ENCODE measurements around the gene MRPS7. TPM values are rescaled to one million over a fixed set of nuclear protein-coding genes. Genes with fewer than 3 reads are reported as not detected.

The MRPS7 gene
- total and polyA plus RNA-seq, 9 of the 15 experiments (the other 6 are each of a cell fraction or from before 2014, with no cell fraction given), result 107 to 244 (median 132) TPM

DNA sequence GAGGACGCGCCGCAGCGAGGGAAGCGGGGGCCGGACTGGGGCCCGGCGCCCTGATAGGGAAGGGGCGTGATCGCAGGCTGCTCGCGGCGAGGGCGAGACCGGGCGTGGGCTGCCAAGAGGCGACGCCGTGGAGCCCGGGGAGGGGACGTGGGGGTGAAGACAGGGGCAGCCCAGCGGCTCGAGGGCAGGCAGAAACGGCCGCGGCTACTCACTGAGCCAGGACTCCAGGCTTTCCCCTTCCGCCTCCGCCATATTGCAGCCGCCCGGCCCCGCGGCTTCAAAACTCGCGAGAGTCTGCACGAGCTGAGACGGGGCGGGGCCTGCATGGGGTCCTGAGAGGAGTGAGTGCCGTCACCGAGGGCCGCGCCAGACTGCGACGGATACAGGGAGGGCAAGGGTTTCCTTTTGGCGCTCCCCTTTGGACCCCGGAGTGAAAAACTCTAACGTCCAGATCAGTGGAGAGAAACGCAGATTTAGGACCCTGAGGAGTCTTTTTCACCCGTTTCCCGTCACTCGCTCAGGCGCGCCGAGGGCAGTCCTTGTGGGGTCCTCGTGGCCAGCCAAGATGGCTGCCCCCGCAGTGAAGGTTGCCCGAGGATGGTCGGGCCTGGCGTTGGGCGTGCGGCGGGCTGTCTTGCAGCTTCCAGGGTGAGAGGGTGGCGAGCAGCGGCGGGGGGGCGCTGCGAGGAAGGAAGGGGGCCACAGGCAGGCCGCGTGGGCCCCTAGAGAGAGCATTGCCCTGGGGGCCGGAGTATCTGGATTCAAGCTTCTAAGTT lies at the start of gene MRPS7, which contains the start of gene GGA3 (continued):
- no peak for TF ChIP-seq FOXA3 (CRISPR knock-in tag; conservative IDR thresholded peaks at IDR 0.05 in 1 of 2, IDR thresholded peaks at IDR 0.05 in 1 of 2)
- peak; percentile 85 for TF ChIP-seq HBP1 (CRISPR knock-in tag; IDR thresholded peaks at IDR 0.05)
- TF ChIP-seq, protein P1, sequence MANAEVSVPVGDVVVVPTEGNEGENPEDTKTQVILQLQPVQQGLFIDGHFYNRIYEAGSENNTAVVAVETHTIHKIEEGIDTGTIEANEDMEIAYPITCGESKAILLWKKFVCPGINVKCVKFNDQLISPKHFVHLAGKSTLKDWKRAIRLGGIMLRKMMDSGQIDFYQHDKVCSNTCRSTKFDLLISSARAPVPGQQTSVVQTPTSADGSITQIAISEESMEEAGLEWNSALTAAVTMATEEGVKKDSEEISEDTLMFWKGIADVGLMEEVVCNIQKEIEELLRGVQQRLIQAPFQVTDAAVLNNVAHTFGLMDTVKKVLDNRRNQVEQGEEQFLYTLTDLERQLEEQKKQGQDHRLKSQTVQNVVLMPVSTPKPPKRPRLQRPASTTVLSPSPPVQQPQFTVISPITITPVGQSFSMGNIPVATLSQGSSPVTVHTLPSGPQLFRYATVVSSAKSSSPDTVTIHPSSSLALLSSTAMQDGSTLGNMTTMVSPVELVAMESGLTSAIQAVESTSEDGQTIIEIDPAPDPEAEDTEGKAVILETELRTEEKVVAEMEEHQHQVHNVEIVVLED (CRISPR knock-in tag; IDR thresholded peaks at IDR 0.05), result peak; percentile 54; the same call in 1 of the 2 replicates
- 0 out of 2 replicates have a peak, but pooled peaks have one; percentile 48 for TF ChIP-seq CAMTA2 (CRISPR knock-in tag; conservative IDR thresholded peaks at IDR 0.05)
- TF ChIP-seq HEY1 (CRISPR knock-in tag; IDR thresholded peaks at IDR 0.05; ENCODE audit: borderline replicate concordance), result no peak
- TF ChIP-seq TAF9B (IDR thresholded peaks at IDR 0.05; ENCODE audit: partially characterized antibody), result peak; percentile 97
- peak; percentile 2 for TF ChIP-seq SP2 (IDR thresholded peaks at IDR 0.05; ENCODE audit: extremely low read depth, low read depth, low read length, poor library complexity, severe bottlenecking)
- peak; percentile 14 for TF ChIP-seq CCNT2 (IDR thresholded peaks at IDR 0.05; ENCODE audit: borderline replicate concordance, extremely low read depth, insufficient read length, low read depth, low read length)
- no peak for TF ChIP-seq SREBF1 (IDR thresholded peaks at IDR 0.05; ENCODE audit: borderline replicate concordance, low read depth, low read length)
- no peak for TF ChIP-seq GATAD2B (IDR thresholded peaks at IDR 0.05; ENCODE audit: borderline replicate concordance)
- no peak for TF ChIP-seq BRF1 (IDR thresholded peaks at IDR 0.05; ENCODE audit: borderline replicate concordance, extremely low read depth, insufficient read length)
- TF ChIP-seq ZNF23 (CRISPR knock-in tag; IDR thresholded peaks at IDR 0.05), result no peak
- no peak for TF ChIP-seq ZNF408 (CRISPR knock-in tag; IDR thresholded peaks at IDR 0.05; ENCODE audit: low read depth)
- TF ChIP-seq, protein P2, sequence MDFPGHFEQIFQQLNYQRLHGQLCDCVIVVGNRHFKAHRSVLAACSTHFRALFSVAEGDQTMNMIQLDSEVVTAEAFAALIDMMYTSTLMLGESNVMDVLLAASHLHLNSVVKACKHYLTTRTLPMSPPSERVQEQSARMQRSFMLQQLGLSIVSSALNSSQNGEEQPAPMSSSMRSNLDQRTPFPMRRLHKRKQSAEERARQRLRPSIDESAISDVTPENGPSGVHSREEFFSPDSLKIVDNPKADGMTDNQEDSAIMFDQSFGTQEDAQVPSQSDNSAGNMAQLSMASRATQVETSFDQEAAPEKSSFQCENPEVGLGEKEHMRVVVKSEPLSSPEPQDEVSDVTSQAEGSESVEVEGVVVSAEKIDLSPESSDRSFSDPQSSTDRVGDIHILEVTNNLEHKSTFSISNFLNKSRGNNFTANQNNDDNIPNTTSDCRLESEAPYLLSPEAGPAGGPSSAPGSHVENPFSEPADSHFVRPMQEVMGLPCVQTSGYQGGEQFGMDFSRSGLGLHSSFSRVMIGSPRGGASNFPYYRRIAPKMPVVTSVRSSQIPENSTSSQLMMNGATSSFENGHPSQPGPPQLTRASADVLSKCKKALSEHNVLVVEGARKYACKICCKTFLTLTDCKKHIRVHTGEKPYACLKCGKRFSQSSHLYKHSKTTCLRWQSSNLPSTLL (IDR thresholded peaks at IDR 0.05), result no peak
- TF ChIP-seq, protein P3, sequence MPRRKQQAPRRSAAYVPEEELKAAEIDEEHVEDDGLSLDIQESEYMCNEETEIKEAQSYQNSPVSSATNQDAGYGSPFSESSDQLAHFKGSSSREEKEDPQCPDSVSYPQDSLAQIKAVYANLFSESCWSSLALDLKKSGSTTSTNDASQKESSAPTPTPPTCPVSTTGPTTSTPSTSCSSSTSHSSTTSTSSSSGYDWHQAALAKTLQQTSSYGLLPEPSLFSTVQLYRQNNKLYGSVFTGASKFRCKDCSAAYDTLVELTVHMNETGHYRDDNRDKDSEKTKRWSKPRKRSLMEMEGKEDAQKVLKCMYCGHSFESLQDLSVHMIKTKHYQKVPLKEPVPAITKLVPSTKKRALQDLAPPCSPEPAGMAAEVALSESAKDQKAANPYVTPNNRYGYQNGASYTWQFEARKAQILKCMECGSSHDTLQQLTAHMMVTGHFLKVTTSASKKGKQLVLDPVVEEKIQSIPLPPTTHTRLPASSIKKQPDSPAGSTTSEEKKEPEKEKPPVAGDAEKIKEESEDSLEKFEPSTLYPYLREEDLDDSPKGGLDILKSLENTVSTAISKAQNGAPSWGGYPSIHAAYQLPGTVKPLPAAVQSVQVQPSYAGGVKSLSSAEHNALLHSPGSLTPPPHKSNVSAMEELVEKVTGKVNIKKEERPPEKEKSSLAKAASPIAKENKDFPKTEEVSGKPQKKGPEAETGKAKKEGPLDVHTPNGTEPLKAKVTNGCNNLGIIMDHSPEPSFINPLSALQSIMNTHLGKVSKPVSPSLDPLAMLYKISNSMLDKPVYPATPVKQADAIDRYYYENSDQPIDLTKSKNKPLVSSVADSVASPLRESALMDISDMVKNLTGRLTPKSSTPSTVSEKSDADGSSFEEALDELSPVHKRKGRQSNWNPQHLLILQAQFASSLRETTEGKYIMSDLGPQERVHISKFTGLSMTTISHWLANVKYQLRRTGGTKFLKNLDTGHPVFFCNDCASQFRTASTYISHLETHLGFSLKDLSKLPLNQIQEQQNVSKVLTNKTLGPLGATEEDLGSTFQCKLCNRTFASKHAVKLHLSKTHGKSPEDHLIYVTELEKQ (CRISPR knock-in tag; IDR thresholded peaks at IDR 0.05), result peak; percentile 58; the same call in 1 of the 2 replicates
- no peak for TF ChIP-seq KHSRP (IDR thresholded peaks at IDR 0.05)

All from K562 (cell line).